GM10266 (cell line): ENCODE data around the gene MAP3K10.

Source experiments
- DNase-seq: peaks from one replicate; pipeline ENCODE4 v3.0.0; 2012; ENCODE audit errors: extremely low spot score
- TF ChIP-seq, protein P1 (sequence below): IDR thresholded peaks from 2 replicates; pipeline ENCODE4 v1.5.1; 2012; ENCODE audit warnings: mild to moderate bottlenecking, low read depth; ENCODE audit not compliant: control insufficient read depth, insufficient read depth; ENCODE audit errors: missing control alignments

The MAP3K10 gene

GRCh38 chr19:40255619-40256166, 64.5 kb downstream of the MAP3K10 start:
- no peak for DNase-seq
- TF ChIP-seq, protein P1, sequence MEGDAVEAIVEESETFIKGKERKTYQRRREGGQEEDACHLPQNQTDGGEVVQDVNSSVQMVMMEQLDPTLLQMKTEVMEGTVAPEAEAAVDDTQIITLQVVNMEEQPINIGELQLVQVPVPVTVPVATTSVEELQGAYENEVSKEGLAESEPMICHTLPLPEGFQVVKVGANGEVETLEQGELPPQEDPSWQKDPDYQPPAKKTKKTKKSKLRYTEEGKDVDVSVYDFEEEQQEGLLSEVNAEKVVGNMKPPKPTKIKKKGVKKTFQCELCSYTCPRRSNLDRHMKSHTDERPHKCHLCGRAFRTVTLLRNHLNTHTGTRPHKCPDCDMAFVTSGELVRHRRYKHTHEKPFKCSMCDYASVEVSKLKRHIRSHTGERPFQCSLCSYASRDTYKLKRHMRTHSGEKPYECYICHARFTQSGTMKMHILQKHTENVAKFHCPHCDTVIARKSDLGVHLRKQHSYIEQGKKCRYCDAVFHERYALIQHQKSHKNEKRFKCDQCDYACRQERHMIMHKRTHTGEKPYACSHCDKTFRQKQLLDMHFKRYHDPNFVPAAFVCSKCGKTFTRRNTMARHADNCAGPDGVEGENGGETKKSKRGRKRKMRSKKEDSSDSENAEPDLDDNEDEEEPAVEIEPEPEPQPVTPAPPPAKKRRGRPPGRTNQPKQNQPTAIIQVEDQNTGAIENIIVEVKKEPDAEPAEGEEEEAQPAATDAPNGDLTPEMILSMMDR, result no peak

DNA sequence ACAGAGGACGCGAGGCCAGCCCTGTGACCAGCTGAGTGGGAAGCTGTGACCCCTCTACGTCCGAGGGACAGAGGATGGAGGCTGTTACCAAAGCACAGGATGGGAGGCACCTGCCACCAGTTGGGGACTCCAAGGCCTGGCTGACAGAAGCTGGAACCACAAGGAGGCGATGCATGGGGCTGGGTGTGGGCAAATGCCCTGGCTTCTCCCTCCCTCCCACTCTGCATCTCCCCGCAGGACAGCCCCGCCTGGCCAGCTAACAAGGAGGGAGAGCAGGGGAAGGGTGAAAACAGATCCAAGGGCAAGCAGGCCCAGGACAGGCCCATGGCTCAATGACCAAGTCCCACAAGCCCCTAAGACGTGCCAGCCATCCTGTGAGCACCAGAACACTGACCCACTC, 65.3 kb downstream of the MAP3K10 start:
- TF ChIP-seq, protein P1, result no peak
- DNase-seq, result no peak

GRCh38 chr19:40257096-40257517, 65.9 kb downstream of the MAP3K10 start:
- TF ChIP-seq, protein P1, result no peak
- no peak for DNase-seq

DNA sequence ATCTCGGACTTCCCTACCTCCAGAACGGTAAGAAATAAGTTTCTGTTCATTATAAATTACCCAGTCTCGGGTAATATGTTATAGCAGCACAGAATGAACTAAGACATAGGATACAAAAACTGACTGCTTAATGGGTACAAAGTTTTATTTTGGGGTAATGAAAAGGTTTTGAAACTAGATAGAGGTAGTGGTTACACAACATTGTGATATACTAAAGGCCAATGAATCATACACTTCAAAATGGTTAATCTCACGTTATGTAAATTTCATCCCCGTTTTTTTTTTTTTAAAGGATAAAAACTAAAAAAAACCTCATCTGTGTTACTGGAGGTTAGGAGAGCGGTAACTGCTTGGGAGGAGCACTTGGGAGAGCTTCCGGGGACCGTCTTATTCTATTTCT, 70.4 kb downstream of the MAP3K10 start:
- no peak for DNase-seq
- TF ChIP-seq, protein P1, result no peak

DNA sequence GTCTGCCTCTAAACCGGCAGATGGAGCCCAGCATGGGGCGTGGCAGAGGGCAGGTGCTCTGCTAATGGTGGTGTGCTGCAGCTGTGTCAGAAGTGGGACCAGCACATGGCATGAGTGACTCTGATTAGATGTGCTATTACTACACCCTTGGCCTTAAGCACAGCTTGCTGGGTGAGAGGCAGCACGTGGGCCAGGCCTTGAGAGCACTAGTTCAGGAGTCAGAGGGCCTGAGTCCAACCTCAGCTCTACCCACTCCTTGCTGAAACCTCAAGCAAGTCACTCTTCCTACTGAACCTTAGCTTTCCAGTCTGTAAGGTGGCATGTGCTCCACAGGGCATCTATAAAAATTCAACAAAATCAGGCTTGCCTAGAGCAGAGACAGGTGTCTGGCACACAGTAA, 71.2 kb downstream of the MAP3K10 start:
- no peak for DNase-seq
- TF ChIP-seq, protein P1, result no peak

- no peak for DNase-seq
- TF ChIP-seq, protein P1, result no peak
Measured at GRCh38 chr19:40263440-40264313, 72.5 kb downstream of the MAP3K10 start.
